IMR-90 (cell line): Measurements from ENCODE around the gene SLC15A3. TPM values are rescaled to one million over a fixed set of nuclear protein-coding genes. Genes with fewer than 3 reads are reported as not detected.

Experiments
- ATAC-seq: fragments of 200-7000 bp; cut with Tn5 transposase; 2 replicates; pipeline ENCODE4 v1.9.1; 2020; ENCODE audit warnings: low read depth, mild to moderate bottlenecking, moderate library complexity
- BruUV-seq: library from RNA; stranded (reverse); fragments of 400-500 nt; replicated peaks from 2 replicates; lab custom pipeline; 2021; lab: Mats Ljungman, UMichigan
- CTCF ChIA-PET: fragments of 300-600 bp; formaldehyde crosslinking; extraction: SDS; loops from one replicate; lab custom pipeline; 2021; ENCODE audit warnings: antibody characterized with exemption; lab: Yijun Ruan, JAX
- POLR2A ChIA-PET: fragments of 300-600 bp; sonication (Branson Sonifier 250); formaldehyde crosslinking; loops from one replicate; lab custom pipeline; 2022; ENCODE audit warnings: antibody characterized with exemption; ENCODE audit not compliant: unreplicated experiment; lab: Charles Lee
- DNase-seq: peaks from one replicate; pipeline ENCODE4 v3.0.0; 2013
- H2AFZ ChIP-seq: replicated peaks from 2 replicates; pipeline ENCODE3; 2013; ENCODE audit warnings: low read length, mild to moderate bottlenecking; ENCODE audit not compliant: poor library complexity
- H2AK5ac ChIP-seq: 2 replicates; pipeline ENCODE4 v1.6.1; 2013; ENCODE audit warnings: low read depth, low read length, inconsistent platforms
- H2AK9ac ChIP-seq: replicated peaks from 2 replicates; pipeline ENCODE3; 2013; ENCODE audit warnings: mild to moderate bottlenecking, low read depth, low read length, moderate library complexity; ENCODE audit not compliant: poor library complexity
- H2BK120ac ChIP-seq: 2 replicates; pipeline ENCODE4 v1.6.1; 2013; ENCODE audit warnings: low read depth, low read length, inconsistent platforms
- H2BK15ac ChIP-seq: 3 replicates; pipeline ENCODE4 v1.6.1; 2013; ENCODE audit warnings: low read depth, low read length, inconsistent platforms
- H2BK20ac ChIP-seq: 2 replicates; pipeline ENCODE4 v1.6.1; 2013; ENCODE audit warnings: low read depth, mild to moderate bottlenecking, inconsistent platforms, low read length, moderate library complexity
- H2BK5ac ChIP-seq: 2 replicates; pipeline ENCODE4 v1.6.1; 2013; ENCODE audit warnings: mild to moderate bottlenecking, low read depth, low read length, inconsistent platforms; ENCODE audit not compliant: poor library complexity, severe bottlenecking
- H3K14ac ChIP-seq: replicated peaks from 2 replicates; pipeline ENCODE4 v1.6.1; 2013; ENCODE audit warnings: low read depth, low read length, inconsistent platforms
- H3K18ac ChIP-seq: 2 replicates; pipeline ENCODE4 v1.6.1; 2013; ENCODE audit warnings: low read depth, low read length, control low read depth
- H3K23ac ChIP-seq: 2 replicates; pipeline ENCODE4 v1.6.1; 2013; ENCODE audit warnings: low read depth, low read length, inconsistent platforms
- H3K27ac ChIP-seq: 2 replicates; pipeline ENCODE4 v1.5.1; 2013; ENCODE audit warnings: mild to moderate bottlenecking, control low read depth, low read length; ENCODE audit not compliant: insufficient read depth
- H3K27me3 ChIP-seq: 2 replicates; pipeline ENCODE4 v1.6.1; 2013; ENCODE audit warnings: low read length; ENCODE audit not compliant: control insufficient read depth, insufficient read depth
- H3K36me3 ChIP-seq: 2 replicates; pipeline ENCODE4 v1.6.1; 2013; ENCODE audit warnings: low read length, mixed read lengths; ENCODE audit not compliant: control insufficient read depth, insufficient read depth
- H3K4ac ChIP-seq: 2 replicates; pipeline ENCODE4 v1.6.1; 2013; ENCODE audit warnings: low read depth, low read length, inconsistent platforms
- H3K4me1 ChIP-seq: 2 replicates; pipeline ENCODE4 v1.6.1; 2013; ENCODE audit warnings: low read length, mixed read lengths; ENCODE audit not compliant: control insufficient read depth, insufficient read depth
- H3K4me2 ChIP-seq: 2 replicates; pipeline ENCODE4 v1.6.1; 2013; ENCODE audit warnings: low read depth, mild to moderate bottlenecking, control low read depth, low read length, moderate library complexity
- H3K4me3 ChIP-seq: 2 replicates; pipeline ENCODE4 v1.5.1; 2013; ENCODE audit warnings: low read depth, mild to moderate bottlenecking, control low read depth, low read length, moderate library complexity; ENCODE audit not compliant: insufficient read depth
- H3K56ac ChIP-seq: 2 replicates; pipeline ENCODE4 v1.6.1; 2013; ENCODE audit warnings: low read length, inconsistent platforms; ENCODE audit not compliant: insufficient read depth; ENCODE audit errors: extremely low read depth
- H3K79me1 ChIP-seq, 2 experiments: 2 replicates each; pipeline ENCODE4 v1.6.1; 2013; ENCODE audit warnings: low read length in 2 of 2, inconsistent platforms in 1 of 2, low read depth in 1 of 2
- H3K9ac ChIP-seq: 2 replicates; pipeline ENCODE4 v1.6.1; 2013; ENCODE audit warnings: low read depth, low read length, control low read depth
- H3K9me1 ChIP-seq: 2 replicates; pipeline ENCODE4 v1.6.1; 2013; ENCODE audit warnings: low read length, inconsistent platforms; ENCODE audit not compliant: insufficient read depth
- H3K9me3 ChIP-seq: 2 replicates; pipeline ENCODE4 v1.6.1; 2013; ENCODE audit warnings: low read length; ENCODE audit not compliant: control insufficient read depth, insufficient read depth
- H4K20me1 ChIP-seq: 2 replicates; pipeline ENCODE4 v1.6.1; 2013; ENCODE audit warnings: low read length, inconsistent platforms; ENCODE audit not compliant: insufficient read depth
- H4K5ac ChIP-seq: 2 replicates; pipeline ENCODE4 v1.6.1; 2013; ENCODE audit warnings: mild to moderate bottlenecking, low read depth, low read length, control low read depth
- H4K8ac ChIP-seq, 2 experiments: 2 replicates each; pipeline ENCODE4 v1.6.1; 2013; ENCODE audit warnings: low read depth in 2 of 2, low read length in 2 of 2, control low read depth in 1 of 2, inconsistent platforms in 1 of 2
- H4K91ac ChIP-seq: 2 replicates; pipeline ENCODE4 v1.6.1; 2013; ENCODE audit warnings: low read depth, low read length, inconsistent platforms; ENCODE audit not compliant: insufficient read depth
- BHLHE40 ChIP-seq: fragments of 150-350 bp; IDR thresholded peaks from 2 replicates; pipeline ENCODE4 v1.6.1; 2016; ENCODE audit warnings: mild to moderate bottlenecking, low read depth, low read length
- MAZ ChIP-seq: IDR thresholded peaks from 2 replicates; pipeline ENCODE4 v1.6.1; 2012; ENCODE audit warnings: low read depth, mild to moderate bottlenecking, low read length, improper control_type of control experiment, moderate library complexity, borderline replicate concordance
- WGBS, 2 experiments: methylation state at CpG; one replicate each; pipeline versions ENCODE4 v1.1.5 to v1.1.7; 2013; ENCODE audit warnings: missing lambda C conversion rate in 2 of 2; ENCODE audit not compliant: insufficient read length in 1 of 2; ENCODE audit errors: extremely low coverage in 2 of 2; 5-methylcytosine and 5-hydroxymethylcytosine counted together
- dilution Hi-C: fragments of 300-500 bp; cut with HindIII; formaldehyde crosslinking; loops from one replicate; pipeline ENCODE4 v1.14.3; 2018; ENCODE audit warnings: low sequenced_read_pairs; ENCODE audit not compliant: unreplicated experiment
- in situ Hi-C: fragments of 300-500 bp; cut with MboI; formaldehyde crosslinking; loops from 3 replicates; pipeline ENCODE4 v1.14.3; 2019; ENCODE audit warnings: low sequenced_read_pairs, inconsistent platforms, mixed read lengths
- intact Hi-C: fragments of 100-400 bp; cut with micrococcal nuclease; formaldehyde crosslinking; loops from 2 replicates; pipeline ENCODE4 v1.10.0; 2022
- polyA plus RNA-seq, 3 experiments: library from polyadenylated mRNA; depleted of rRNA; stranded (reverse); fragments of >200 nt; gene quantifications; 2 replicates each; pipeline ENCODE4 v1.2.3, GENCODE V29; 2012; ENCODE audit warnings: low replicate concordance in 1 of 3
- total RNA-seq: library from RNA; depleted of rRNA; stranded (reverse); fragments of >200 nt; gene quantifications from 2 replicates; pipeline ENCODE4 v1.2.3, GENCODE V29; 2012

Gene SLC15A3
- total and polyA plus RNA-seq, 2 of the 4 experiments (the other 2 are of a cell fraction): 3.2 to 4.4 TPM

DNA sequence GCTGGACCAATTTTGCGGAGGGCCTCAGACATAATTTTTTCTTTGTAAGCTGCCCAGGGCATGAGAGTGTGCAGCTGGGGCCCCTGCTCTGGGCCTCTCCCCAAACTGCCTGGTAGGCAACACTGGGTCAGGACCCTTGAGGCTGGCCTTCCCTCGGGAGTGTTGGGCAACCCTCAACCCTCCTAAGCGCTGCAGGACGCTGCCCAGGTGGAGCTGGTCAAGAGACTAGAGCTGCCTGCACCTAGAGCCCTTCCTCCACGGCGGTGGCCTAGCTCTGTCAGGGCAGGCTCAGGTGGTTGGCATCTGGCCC lies 28.2 kb downstream of the SLC15A3 start:
- H3K14ac ChIP-seq: peak overlapping the region; percentile 96; the same call in 1 of the 2 replicates
- H2AFZ ChIP-seq: peak overlapping the region; percentile 95
- H2BK5ac ChIP-seq: no peak overlapping the region
- peaks cover 33% of the 10 kb centered on the region for H3K36me3 ChIP-seq
- H3K4ac ChIP-seq: peak overlapping the region; percentile 70; the same call in 1 of the 2 replicates
- ChIA-PET POLR2A (no interaction called here), CTCF (no interaction called here)
- intact Hi-C loops: no loop called here
- 0 out of 2 replicates have a peak overlapping the region, but pooled peaks have one; percentile 41 for H4K91ac ChIP-seq
- H3K9ac ChIP-seq: no peak overlapping the region
- no peaks in the 10 kb centered on the region for H3K27me3 ChIP-seq
- H3K4me1 ChIP-seq: peaks cover 16% of the 10 kb centered on the region
- no peak overlapping the region for H3K18ac ChIP-seq
- H3K27ac ChIP-seq: no peak overlapping the region; the same call in 1 of the 2 replicates
- H4K20me1 ChIP-seq: peaks cover 18% of the 10 kb centered on the region
- no peak overlapping the region for H3K23ac ChIP-seq
- 50% methylated on average over 2 of the region's 6 CpGs; no CpG with 5 or more reads in 1 of the 2 experiments for WGBS, 2 experiments
- H2AK9ac ChIP-seq: peak overlapping the region; percentile 96
- H3K9me3 ChIP-seq: no peaks in the 10 kb centered on the region
- H2BK20ac ChIP-seq: 0 out of 2 replicates have a peak overlapping the region, but pooled peaks have one; percentile 48
- dilution Hi-C loops: no loop called here
- peaks cover 15% of the 10 kb centered on the region; the same call in 1 of the 2 replicates for H3K9me1 ChIP-seq
- H2BK15ac ChIP-seq: peak overlapping the region; percentile 55; the same call in 1 of the 3 replicates
- H3K4me3 ChIP-seq: no peak overlapping the region
- no peak overlapping the region for H2AK5ac ChIP-seq
- ATAC-seq: no peak
- peak overlapping the region; percentile 21; the same call in 1 of the 2 replicates for H3K56ac ChIP-seq
- H3K79me1 ChIP-seq: peaks cover 13 to 47% of the 10 kb centered on the region in 2 experiments; a peak in 3 of 4 replicates
- no peak overlapping the region for H4K5ac ChIP-seq
- peak overlapping the region; percentile 35; the same call in 1 of the 2 replicates for H2BK120ac ChIP-seq
- BruUV-seq: no TSS peak
- H4K8ac ChIP-seq: peak overlapping the region; percentile 76 to 77; a peak in 2 of 4 replicates
- TF ChIP-seq MAZ (no peak), BHLHE40 (no peak)
- H3K4me2 ChIP-seq: peak overlapping the region; percentile 94
- in situ Hi-C loops: loop anchor here (25.0 kb wide), 1 partner anchor 1336 kb away; no protein-coding TSS in a partner anchor
- DNase-seq: no peak
